Forelimb muscle (tissue), 1 donor: ENCODE measurements around the gene IFT25. TPM values are rescaled to one million over a fixed set of nuclear protein-coding genes. Genes with fewer than 3 reads are reported as not detected.

Experiments
- DNase-seq: peaks from one replicate; pipeline ENCODE4 v3.0.0-alpha.2; 2013; ENCODE audit warnings: low read depth
- polyA plus RNA-seq: library from polyadenylated mRNA; unstranded; fragments of 120-200 nt; gene quantifications from one replicate; pipeline ENCODE4 v1.2.1, GENCODE V29; 2013; ENCODE audit not compliant: insufficient read length

The IFT25 gene
- polyA plus RNA-seq, 1 donor: 22.2 TPM

DNA sequence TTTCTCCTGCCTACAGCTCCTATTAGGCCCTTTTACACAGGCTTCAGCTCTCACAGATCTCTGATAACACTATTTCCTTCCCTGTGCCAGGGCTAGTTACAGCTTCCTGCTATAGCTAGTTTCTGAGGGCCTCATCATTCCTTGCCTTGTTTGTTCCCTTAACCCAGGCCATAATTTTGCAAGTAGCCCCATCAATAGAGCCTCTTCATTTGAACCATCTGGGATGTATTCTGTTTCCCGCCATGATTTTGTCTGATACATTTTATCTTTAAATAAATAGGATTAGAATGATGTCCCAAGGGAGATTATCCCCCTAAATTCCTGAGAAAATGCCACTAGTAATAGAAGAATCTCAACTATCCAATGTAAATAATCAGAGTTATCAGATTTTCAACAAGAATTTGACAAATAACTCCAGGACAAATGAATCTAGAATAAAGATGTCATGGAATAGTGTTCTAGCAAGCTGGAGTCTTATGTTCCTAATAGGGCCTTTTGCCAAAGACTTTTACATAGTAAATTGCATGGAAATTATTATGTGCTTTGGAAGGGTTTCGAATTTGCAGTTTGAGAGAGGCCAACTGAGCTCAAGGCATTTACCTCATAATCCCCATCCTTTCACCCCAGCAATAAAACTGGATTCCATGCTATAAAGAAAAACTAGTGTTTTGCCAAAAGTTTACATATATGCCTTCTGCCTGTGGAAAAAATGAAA is 16.1 kb downstream of the IFT25 start:
- DNase-seq: no peak

DNA sequence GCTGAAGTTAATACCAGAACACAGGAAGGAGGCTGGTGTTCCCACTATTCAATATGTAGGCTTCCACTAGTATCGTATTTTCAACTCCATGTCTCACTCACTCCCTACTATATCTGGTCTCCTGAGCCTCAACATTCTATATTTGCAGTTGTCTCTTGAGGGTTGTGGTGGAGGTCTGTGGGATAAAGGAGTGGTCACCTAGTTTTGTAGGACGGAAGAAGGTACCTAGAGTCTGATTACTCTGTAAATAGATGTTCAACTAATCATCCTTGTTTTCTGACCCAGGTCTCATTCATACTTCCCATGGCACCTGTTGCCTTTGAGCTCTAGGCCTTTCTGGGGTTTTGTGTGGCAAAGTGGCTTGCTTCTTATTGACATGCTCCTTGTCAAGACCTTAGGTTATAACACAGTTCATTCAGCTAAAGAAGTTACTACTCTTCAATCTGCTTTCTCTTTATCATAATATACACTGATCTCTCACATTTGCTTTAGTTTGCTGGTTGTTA is 18.1 kb downstream of the IFT25 start:
- no peak for DNase-seq

GRCh38 chr1:53919675-53920066 is 25.8 kb downstream of the IFT25 start:
- DNase-seq: no peak

DNA sequence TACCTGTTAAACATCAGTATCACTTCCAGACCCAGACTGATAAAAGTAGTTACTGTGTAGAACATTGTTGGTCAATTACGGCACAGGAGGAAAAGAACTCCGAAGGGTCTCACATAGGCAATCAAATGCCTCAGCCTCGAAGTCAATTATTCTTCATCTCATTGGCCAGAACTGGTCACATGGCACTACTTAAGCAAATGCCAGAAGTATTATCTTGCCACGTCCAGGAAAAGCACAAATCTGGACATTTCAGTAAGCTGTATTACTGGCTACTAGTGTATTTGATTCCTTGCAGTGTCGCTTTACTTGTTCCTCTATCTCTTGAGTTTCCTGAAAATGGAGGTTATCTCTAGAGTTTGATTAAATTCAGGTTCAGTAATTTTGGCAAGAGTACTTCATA is 27.2 kb downstream of the IFT25 start:
- no peak for DNase-seq

DNA sequence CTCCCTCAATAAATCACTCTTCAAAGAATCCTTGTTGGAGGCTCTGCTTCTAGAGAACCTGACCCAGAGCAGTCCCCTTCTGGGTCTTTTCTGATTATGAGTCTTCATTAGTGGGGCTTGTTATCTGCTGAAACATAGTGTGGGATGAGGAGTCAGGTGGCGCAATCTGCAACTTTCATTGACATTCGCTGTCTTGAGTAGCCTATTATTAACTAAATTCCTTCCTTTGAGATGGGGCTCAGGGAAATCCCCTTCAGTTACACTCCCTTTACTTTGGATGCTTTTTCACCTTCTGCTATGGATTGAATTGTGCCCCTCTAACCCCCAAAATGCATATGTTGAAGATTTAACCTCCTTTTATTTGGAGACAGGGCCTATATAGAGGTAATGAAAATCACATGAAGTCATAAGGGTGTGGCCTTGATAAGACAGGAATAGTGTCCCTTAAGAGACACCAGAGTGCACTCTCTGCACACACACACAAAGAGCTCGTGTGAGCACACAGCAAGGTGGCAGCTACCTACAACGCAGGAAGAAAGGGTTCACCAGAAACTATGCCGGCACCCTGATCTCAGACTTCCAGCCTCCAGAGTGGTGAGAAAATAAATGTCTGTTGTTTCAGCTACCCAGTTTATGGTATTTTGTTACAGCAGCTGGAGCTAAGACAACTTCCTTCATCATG is 32.0 kb downstream of the IFT25 start:
- DNase-seq: no peak

GRCh38 chr1:53911442-53911841 is 34.1 kb downstream of the IFT25 start:
- no peak for DNase-seq

- DNase-seq: no peak
Observed at GRCh38 chr1:53909946-53910345, 35.6 kb downstream of the IFT25 start.

DNA sequence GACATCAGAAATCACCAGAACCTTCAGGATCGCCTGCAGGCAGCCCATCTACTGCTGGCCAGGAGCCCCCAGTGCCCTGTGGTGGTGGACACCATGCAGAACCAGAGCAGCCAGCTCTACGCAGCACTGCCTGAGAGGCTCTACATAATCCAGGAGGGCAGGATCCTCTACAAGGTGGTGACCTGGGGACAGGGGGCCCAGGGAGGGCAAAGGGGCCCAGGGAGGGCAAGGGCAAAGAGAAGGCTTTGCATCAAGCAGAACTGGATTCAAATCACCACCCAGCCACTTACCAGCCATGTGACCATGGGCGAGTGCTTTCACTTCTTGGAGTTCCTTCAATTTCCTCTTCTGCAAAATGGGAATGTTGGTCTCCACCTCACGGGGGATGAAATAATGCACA is 39.4 kb downstream of the IFT25 start:
- DNase-seq: no peak

DNA sequence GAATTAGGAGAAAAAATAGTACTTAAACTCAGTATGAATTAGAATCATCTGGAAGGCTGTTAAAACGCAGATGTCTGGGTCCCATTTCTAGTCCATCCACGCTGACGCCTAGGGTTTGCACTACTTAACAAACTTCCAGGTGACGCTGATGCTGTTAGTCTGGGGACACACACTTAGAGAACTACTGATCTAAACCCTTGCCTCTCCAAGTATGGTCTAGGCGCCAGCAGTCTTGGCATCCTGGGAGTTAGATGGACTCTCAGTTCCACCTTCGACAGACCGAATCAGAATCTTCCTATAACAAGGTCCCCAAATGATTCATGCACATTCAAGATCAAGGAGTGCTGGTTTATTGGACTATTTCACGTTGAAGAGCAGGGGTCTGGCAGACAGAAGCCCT is 40.0 kb downstream of the IFT25 start:
- DNase-seq: no peak

DNA sequence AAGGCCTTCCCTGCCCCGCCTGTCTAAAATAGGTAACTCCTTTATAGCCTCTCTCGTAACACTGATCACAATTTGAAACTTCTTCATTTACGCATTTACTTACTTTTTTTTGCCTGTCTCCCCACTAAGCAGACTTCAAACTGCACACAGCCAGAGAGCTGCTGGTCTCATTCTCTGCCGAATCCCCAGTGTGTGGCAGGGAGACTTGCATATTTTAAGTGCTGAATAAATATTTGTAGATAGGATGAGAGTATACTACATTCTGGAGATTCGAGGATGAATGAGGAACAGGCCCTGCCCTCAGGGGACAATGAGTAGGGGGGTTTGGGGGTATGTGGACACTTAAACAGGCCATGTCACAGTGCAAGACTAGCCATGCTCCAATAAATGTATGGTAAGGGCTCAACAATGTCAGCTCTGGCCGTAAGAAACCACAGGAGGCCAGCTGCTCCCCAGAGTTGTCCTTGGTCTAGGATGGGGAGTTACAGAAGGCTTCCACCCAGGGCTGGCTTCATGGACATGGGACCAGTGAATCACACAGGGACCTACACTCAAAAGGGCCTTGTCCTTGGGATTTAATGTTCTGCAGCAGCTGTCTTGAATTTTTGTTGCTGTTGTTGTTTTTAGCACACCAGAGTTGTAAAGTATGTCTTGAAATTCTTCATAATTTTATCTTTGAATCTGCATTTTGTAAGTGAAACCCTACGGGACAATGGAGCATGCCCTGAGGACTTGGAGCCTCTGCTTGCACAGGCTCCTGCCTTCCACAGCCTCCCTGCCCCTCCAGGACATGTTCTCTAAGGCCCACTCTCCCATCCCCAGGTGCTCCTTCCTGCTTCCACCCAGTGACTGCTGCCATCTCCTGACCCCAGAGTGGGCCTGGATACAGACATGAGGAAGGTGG is 43.0 kb downstream of the IFT25 start:
- DNase-seq: no peak

GRCh38 chr1:53899708-53900107 is 45.8 kb downstream of the IFT25 start:
- no peak for DNase-seq

- no peak for DNase-seq
Observed at GRCh38 chr1:53899206-53899628, 46.3 kb downstream of the IFT25 start.

DNA sequence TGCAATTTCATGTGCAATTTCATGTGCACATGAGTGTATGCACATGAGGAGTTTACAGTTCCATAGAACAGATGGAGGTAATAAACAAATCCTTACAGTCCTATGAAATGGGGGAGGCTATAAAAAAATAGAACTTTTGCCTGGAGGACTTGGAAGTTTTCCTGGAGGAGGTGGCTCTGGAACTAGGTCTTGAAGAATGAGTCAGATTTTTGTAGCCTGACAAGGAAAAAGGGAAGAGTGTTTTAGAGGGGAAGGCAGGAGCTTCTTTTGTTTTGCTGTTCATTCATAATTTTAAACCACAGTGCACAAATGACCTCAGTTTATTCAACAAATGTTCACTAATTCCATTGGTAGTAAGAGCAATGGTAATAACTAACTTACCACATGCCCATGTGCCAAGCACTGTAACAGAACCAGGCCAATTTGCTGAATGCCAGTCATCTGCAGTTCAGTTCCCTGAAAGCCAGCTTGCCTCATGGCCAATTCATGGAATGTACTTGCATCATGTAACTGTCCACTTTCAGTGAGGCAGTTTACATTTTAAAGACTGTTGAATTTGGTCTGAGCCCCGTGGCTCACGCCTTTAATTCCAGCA is 48.8 kb downstream of the IFT25 start:
- no peak for DNase-seq

- no peak for DNase-seq
Observed at GRCh38 chr1:53895421-53895820, 50.1 kb downstream of the IFT25 start.

DNA sequence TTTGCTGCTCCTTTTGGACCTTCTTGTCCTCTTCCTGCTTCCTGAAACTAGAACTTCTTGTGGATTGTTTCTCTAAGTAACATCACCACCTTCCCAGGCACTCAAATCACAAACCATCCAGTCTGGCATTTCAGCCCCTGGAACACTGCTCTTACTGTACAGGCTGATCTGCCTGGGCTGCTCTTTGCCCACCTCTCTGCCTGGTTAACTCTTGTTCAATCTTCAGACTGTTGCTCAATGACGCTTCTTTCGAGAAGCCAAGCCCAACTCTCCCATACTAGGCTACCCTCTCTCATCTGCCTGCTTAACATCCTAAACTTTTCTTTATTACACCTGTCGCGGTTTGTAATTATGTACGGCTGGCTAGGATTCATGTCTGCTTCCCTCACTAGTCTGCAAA is 50.9 kb downstream of the IFT25 start:
- DNase-seq: no peak

GRCh38 chr1:53893999-53894636 is 51.4 kb downstream of the IFT25 start, which contains the start of gene DIO1:
Gene DIO1, plus strand, starts transcription at chr1:53894187. Its CDS starts 24 bp downstream, at chr1:53894211.
- no peak for DNase-seq

DNA sequence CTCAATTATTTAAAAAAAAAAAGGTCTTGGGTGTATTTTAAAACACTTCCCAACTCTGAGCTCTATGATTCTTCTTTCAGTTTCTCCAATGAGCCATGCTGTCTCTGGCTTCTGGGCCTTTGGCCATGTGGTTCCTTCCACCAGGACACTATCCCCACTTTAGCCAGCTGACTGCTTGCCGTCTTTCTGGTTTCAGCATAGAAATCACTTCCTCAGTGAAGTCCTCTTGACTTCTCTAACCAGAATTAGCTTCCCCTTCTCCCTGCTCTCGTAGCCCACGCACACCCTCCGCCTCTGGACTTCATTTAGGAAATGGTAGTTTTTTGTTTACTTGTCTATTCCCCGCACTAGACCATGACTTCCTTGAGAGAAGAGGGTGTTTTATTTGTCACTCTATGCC is 52.6 kb downstream of the IFT25 start:
- DNase-seq: no peak

DNA sequence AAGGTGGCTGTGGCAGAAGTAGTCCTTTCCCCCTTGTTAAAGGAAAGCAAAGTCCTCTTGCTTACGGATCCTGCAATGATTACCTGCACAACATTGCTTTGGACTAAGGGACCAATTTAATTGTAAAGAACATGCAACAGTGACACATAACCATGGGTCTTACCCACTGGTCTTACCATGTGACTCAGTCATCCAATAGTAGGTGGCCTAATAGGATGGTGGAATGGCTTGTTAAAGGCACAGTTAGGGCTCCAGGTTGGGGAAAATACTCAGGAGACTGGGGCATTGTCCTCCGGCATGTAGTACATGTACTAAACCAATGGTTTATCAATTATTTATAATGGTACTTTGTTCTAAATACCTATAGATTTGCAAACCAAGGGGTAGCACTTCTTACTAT is 53.8 kb downstream of the IFT25 start:
- DNase-seq: no peak

GRCh38 chr1:53891018-53891417 is 54.5 kb downstream of the IFT25 start:
- no peak for DNase-seq

- no peak for DNase-seq
Observed at GRCh38 chr1:53890522-53890941, 55.0 kb downstream of the IFT25 start.
